ENCODE data around the gene HCN3.

GRCh38 chr1:155319536-155319935, 42.3 kb downstream of the HCN3 start:
- TF ChIP-seq CEBPB (IDR thresholded peaks at IDR 0.05; ENCODE audit: low read depth, low read length) (no peak), POLR2A (IDR thresholded peaks at IDR 0.05; ENCODE audit: control extremely low read depth in 1 of 2, low read depth in 2 of 2, low read length in 2 of 2) (no peak; a peak in 1 of 3 replicates), TCF12 (IDR thresholded peaks at IDR 0.05; ENCODE audit: low read depth, low read length) (no peak), BCL11A (IDR thresholded peaks at IDR 0.05; ENCODE audit: low read depth in 2 of 2, low read length in 2 of 2) (no peak), POLR2AphosphoS5 (IDR thresholded peaks at IDR 0.05; ENCODE audit: low read depth, low read length) (no peak), GTF2F1 (IDR thresholded peaks at IDR 0.05; ENCODE audit: borderline replicate concordance, low read depth, low read length) (no peak), MAX (IDR thresholded peaks at IDR 0.05) (no peak), KDM5A (IDR thresholded peaks at IDR 0.05; ENCODE audit: low read length) (no peak), USF2 (IDR thresholded peaks at IDR 0.05; ENCODE audit: low read length) (no peak), SIX5 (IDR thresholded peaks at IDR 0.05; ENCODE audit: low read depth, low read length) (no peak), RFX5 (IDR thresholded peaks at IDR 0.05; ENCODE audit: borderline replicate concordance, low read depth, low read length) (no peak), EZH2 (IDR thresholded peaks at IDR 0.05; ENCODE audit: low read depth, low read length, severe bottlenecking) (no peak)
- TF ChIP-seq, protein P1, sequence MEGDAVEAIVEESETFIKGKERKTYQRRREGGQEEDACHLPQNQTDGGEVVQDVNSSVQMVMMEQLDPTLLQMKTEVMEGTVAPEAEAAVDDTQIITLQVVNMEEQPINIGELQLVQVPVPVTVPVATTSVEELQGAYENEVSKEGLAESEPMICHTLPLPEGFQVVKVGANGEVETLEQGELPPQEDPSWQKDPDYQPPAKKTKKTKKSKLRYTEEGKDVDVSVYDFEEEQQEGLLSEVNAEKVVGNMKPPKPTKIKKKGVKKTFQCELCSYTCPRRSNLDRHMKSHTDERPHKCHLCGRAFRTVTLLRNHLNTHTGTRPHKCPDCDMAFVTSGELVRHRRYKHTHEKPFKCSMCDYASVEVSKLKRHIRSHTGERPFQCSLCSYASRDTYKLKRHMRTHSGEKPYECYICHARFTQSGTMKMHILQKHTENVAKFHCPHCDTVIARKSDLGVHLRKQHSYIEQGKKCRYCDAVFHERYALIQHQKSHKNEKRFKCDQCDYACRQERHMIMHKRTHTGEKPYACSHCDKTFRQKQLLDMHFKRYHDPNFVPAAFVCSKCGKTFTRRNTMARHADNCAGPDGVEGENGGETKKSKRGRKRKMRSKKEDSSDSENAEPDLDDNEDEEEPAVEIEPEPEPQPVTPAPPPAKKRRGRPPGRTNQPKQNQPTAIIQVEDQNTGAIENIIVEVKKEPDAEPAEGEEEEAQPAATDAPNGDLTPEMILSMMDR (IDR thresholded peaks at IDR 0.05; ENCODE audit: control extremely low read depth in 1 of 3, insufficient read depth in 1 of 3, low read depth in 1 of 3, low read length in 3 of 3), result no peak

All from H1 (cell line).